ENCODE data around the gene DGKB. TPM values are rescaled to one million over a fixed set of nuclear protein-coding genes. Genes with fewer than 3 reads are reported as not detected.

The DGKB gene
- total RNA-seq, 6 experiments from 2014 or later = 0.23 to 0.76 (median 0.61) TPM

DNA sequence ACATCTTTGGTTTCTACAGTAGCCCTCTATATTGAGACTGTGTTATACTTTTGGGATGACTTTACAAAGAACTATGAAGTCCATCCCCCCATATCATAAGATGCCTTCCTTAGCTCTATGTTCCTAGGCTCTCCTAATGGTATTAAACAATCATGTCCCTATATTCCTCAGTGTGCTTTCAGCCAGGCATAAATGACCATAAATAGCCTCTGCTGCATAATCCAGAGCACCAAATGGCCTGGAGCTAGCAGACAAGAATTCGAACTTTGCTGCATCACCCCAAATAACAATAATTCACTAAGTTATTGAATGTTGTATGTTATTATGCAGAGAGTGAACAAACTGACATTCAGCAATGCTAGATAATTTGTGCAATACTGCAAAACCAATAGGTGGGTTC lies 405.2 kb downstream of the DGKB start:
- TF ChIP-seq, protein P1, sequence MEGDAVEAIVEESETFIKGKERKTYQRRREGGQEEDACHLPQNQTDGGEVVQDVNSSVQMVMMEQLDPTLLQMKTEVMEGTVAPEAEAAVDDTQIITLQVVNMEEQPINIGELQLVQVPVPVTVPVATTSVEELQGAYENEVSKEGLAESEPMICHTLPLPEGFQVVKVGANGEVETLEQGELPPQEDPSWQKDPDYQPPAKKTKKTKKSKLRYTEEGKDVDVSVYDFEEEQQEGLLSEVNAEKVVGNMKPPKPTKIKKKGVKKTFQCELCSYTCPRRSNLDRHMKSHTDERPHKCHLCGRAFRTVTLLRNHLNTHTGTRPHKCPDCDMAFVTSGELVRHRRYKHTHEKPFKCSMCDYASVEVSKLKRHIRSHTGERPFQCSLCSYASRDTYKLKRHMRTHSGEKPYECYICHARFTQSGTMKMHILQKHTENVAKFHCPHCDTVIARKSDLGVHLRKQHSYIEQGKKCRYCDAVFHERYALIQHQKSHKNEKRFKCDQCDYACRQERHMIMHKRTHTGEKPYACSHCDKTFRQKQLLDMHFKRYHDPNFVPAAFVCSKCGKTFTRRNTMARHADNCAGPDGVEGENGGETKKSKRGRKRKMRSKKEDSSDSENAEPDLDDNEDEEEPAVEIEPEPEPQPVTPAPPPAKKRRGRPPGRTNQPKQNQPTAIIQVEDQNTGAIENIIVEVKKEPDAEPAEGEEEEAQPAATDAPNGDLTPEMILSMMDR (IDR thresholded peaks at IDR 0.05) = no peak
- H3K36me3 Mint-ChIP-seq (ENCODE audit: low read depth) = no peaks in the 10 kb centered on the region
- no peak for DNase-seq
- H3K9me3 Mint-ChIP-seq = no peaks in the 10 kb centered on the region; the same call in 1 of the 2 replicates
- H3K27me3 Mint-ChIP-seq (ENCODE audit: insufficient read depth) = no peaks in the 10 kb centered on the region
- no peaks in the 10 kb centered on the region for H3K4me1 Mint-ChIP-seq (ENCODE audit: low read depth)
- H3K4me3 Mint-ChIP-seq = no peak overlapping the region
- H3K27ac Mint-ChIP-seq = no peak overlapping the region

DNA sequence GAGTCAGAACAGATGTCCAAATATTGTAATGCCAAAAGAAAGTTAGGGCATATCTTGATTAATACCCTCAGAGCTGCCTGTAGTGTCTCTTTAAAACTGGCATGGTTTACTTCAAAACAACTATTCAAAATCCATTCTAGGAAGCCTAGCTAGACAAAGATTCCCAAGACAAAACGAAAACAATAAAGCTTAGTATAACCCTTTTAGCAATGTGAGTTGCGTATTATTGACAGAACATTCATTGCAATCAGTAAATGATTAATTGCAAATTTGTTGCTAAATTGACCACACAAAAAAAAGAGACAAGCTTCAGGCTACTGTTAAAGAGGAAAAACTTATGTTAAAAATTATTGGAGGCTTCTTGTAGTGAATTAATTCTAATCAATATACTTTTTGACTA lies 406.9 kb downstream of the DGKB start:
- H3K27me3 Mint-ChIP-seq (ENCODE audit: insufficient read depth) = no peaks in the 10 kb centered on the region
- H3K4me1 Mint-ChIP-seq (ENCODE audit: low read depth) = no peaks in the 10 kb centered on the region
- H3K4me3 Mint-ChIP-seq = no peak overlapping the region
- no peak for DNase-seq
- TF ChIP-seq, protein P1 (IDR thresholded peaks at IDR 0.05) = no peak
- no peak overlapping the region for H3K27ac Mint-ChIP-seq
- H3K36me3 Mint-ChIP-seq (ENCODE audit: low read depth) = no peaks in the 10 kb centered on the region
- H3K9me3 Mint-ChIP-seq = no peaks in the 10 kb centered on the region

GRCh38 chr7:14487701-14488395 lies 414.7 kb downstream of the DGKB start:
- peaks cover 8% of the 10 kb centered on the region for H3K9me3 Mint-ChIP-seq
- H3K27me3 Mint-ChIP-seq (ENCODE audit: insufficient read depth) = no peaks in the 10 kb centered on the region; the same call in 1 of the 2 replicates
- H3K4me1 Mint-ChIP-seq (ENCODE audit: low read depth) = no peaks in the 10 kb centered on the region
- DNase-seq = no peak
- TF ChIP-seq, protein P1 (IDR thresholded peaks at IDR 0.05) = no peak
- H3K36me3 Mint-ChIP-seq (ENCODE audit: low read depth) = no peaks in the 10 kb centered on the region
- H3K27ac Mint-ChIP-seq = no peak overlapping the region
- no peak overlapping the region for H3K4me3 Mint-ChIP-seq

GRCh38 chr7:14483663-14484062 lies 418.9 kb downstream of the DGKB start:
- Mint-ChIP-seq H3K36me3 (ENCODE audit: low read depth) (no peaks in the 10 kb centered on the region), H3K27ac (no peak overlapping the region), H3K27me3 (ENCODE audit: insufficient read depth) (no peaks in the 10 kb centered on the region; the same call in 1 of the 2 replicates), H3K4me1 (ENCODE audit: low read depth) (no peaks in the 10 kb centered on the region), H3K4me3 (no peak overlapping the region), H3K9me3 (peaks cover 5% of the 10 kb centered on the region; the same call in 1 of the 2 replicates)
- DNase-seq = no peak
- TF ChIP-seq, protein P1 (IDR thresholded peaks at IDR 0.05) = 0 out of 2 replicates have a peak, but pooled peaks have one; percentile 18

GRCh38 chr7:14480281-14480680 lies 422.3 kb downstream of the DGKB start:
- Mint-ChIP-seq H3K27ac (no peak overlapping the region), H3K27me3 (ENCODE audit: insufficient read depth) (no peaks in the 10 kb centered on the region), H3K4me3 (no peak overlapping the region), H3K36me3 (ENCODE audit: low read depth) (no peaks in the 10 kb centered on the region), H3K9me3 (peaks cover 2% of the 10 kb centered on the region; the same call in 1 of the 2 replicates), H3K4me1 (ENCODE audit: low read depth) (no peaks in the 10 kb centered on the region)
- no peak for DNase-seq
- TF ChIP-seq, protein P1 (IDR thresholded peaks at IDR 0.05) = no peak
